GM19099 (cell line): ENCODE results near the gene CEP72.

Experiments used
- POLR2A ChIP-seq: IDR thresholded peaks from 3 replicates; pipeline ENCODE4 v1.6.1; 2011; ENCODE audit warnings: low read depth; ENCODE audit not compliant: insufficient read length; ENCODE audit errors: extremely low read depth

CEP72 gene

GRCh38 chr5:588406-588995, 23.6 kb upstream of the CEP72 start:
- no peak for TF ChIP-seq POLR2A

GRCh38 chr5:589173-589572, 23.0 kb upstream of the CEP72 start:
- TF ChIP-seq POLR2A = no peak

- TF ChIP-seq POLR2A = no peak
These were observed 22.6 kb upstream of the CEP72 start for GRCh38 chr5:589588-589987.

GRCh38 chr5:590346-590745, 21.8 kb upstream of the CEP72 start:
- no peak for TF ChIP-seq POLR2A

GRCh38 chr5:591746-592145, 20.4 kb upstream of the CEP72 start:
- no peak for TF ChIP-seq POLR2A

GRCh38 chr5:592158-592557, 20.0 kb upstream of the CEP72 start:
- no peak for TF ChIP-seq POLR2A

- no peak for TF ChIP-seq POLR2A
These were observed 18.6 kb upstream of the CEP72 start for GRCh38 chr5:593511-593910.

- TF ChIP-seq POLR2A = no peak
These were observed 17.8 kb upstream of the CEP72 start for GRCh38 chr5:594226-594860.

- TF ChIP-seq POLR2A = no peak
These were observed 16.8 kb upstream of the CEP72 start for GRCh38 chr5:595285-595875.

- no peak for TF ChIP-seq POLR2A
These were observed 14.1 kb upstream of the CEP72 start for GRCh38 chr5:597871-598563.

- TF ChIP-seq POLR2A = no peak
These were observed 13.6 kb upstream of the CEP72 start for GRCh38 chr5:598564-598890.

GRCh38 chr5:600886-601541, 11.1 kb upstream of the CEP72 start:
- TF ChIP-seq POLR2A = no peak

- TF ChIP-seq POLR2A = no peak
These were observed 10.2 kb upstream of the CEP72 start for GRCh38 chr5:601771-602465.

GRCh38 chr5:602466-603035, 9.6 kb upstream of the CEP72 start:
- no peak for TF ChIP-seq POLR2A
